Skin of body (tissue), 2 donors: ENCODE results near the gene FNDC1. TPM values are rescaled to one million over a fixed set of nuclear protein-coding genes. Genes with fewer than 3 reads are reported as not detected.

ENCODE experiments used
- DNase-seq: peaks from one replicate; lab custom pipeline; 2025; lab: John Stamatoyannopoulos, UW
- total RNA-seq: library from RNA; depleted of rRNA; stranded (reverse); fragments of >200 nt; gene quantifications from one replicate; pipeline ENCODE4 v1.2.3, GENCODE V29; 2014

FNDC1 gene
- total RNA-seq, 1 donor from 2014 or later = 59.6 TPM

GRCh38 chr6:159204605-159205004, 35.4 kb downstream of the FNDC1 start:
- DNase-seq = no peak

GRCh38 chr6:159212028-159212427, 42.8 kb downstream of the FNDC1 start:
- no peak for DNase-seq

- DNase-seq = no peak
Observed at GRCh38 chr6:159212525-159213280, 43.5 kb downstream of the FNDC1 start.

- DNase-seq = no peak
Observed at GRCh38 chr6:159213405-159213804, 44.2 kb downstream of the FNDC1 start.

GRCh38 chr6:159214281-159214680, 45.1 kb downstream of the FNDC1 start:
- DNase-seq = no peak

GRCh38 chr6:159217595-159218275, 48.5 kb downstream of the FNDC1 start:
- peak; percentile 54 for DNase-seq

GRCh38 chr6:159220093-159220492, 50.9 kb downstream of the FNDC1 start:
- DNase-seq = no peak

- DNase-seq = no peak
Observed at GRCh38 chr6:159221486-159222170, 52.4 kb downstream of the FNDC1 start.

GRCh38 chr6:159224452-159224851, 55.3 kb downstream of the FNDC1 start:
- no peak for DNase-seq

GRCh38 chr6:159229651-159230051, 60.5 kb downstream of the FNDC1 start:
- no peak for DNase-seq

- DNase-seq = no peak
Observed at GRCh38 chr6:159232106-159232645, 63.0 kb downstream of the FNDC1 start.

- DNase-seq = no peak
Observed at GRCh38 chr6:159232751-159233150, 63.6 kb downstream of the FNDC1 start.

GRCh38 chr6:159233365-159234101, 64.3 kb downstream of the FNDC1 start:
- DNase-seq = no peak

- no peak for DNase-seq
Observed at GRCh38 chr6:159234102-159234553, 64.9 kb downstream of the FNDC1 start.

- no peak for DNase-seq
Observed at GRCh38 chr6:159238920-159239558, 69.8 kb downstream of the FNDC1 start.

GRCh38 chr6:159249128-159249527, 79.9 kb downstream of the FNDC1 start:
- peak; percentile 98 for DNase-seq

GRCh38 chr6:159249752-159250151, 80.6 kb downstream of the FNDC1 start:
- DNase-seq = peak; percentile 86

GRCh38 chr6:159250633-159251032, 81.4 kb downstream of the FNDC1 start:
- peak; percentile 11 for DNase-seq

- DNase-seq = peak; percentile 47
Observed at GRCh38 chr6:159252955-159253508, 83.8 kb downstream of the FNDC1 start.

- peak; percentile 75 for DNase-seq
Observed at GRCh38 chr6:159254186-159254585, 85.0 kb downstream of the FNDC1 start.
